GM18505 (cell line): ENCODE measurements around the gene EPB41L4A.
"Not testable (repeated sequence)": the region's sequence is repeated elsewhere in the genome, so short reads cannot be mapped to it uniquely, and the experiment has no call there.

Experiments used
- ATAC-seq: cut with Tn5 transposase; IDR thresholded peaks from one replicate; pipeline ENCODE4 v1.9.1; 2021; ENCODE audit not compliant: unreplicated experiment
- POLR2A ChIP-seq: IDR thresholded peaks from 4 replicates; pipeline ENCODE4 v1.6.1; 2011; ENCODE audit warnings: borderline replicate concordance; ENCODE audit not compliant: insufficient read depth, insufficient read length; ENCODE audit errors: extremely low read depth

EPB41L4A gene

GRCh38 chr5:112417931-112418658, 982 bp downstream of the EPB41L4A start:
- no peak for TF ChIP-seq POLR2A
- no peak for ATAC-seq

- no peak for ATAC-seq
- TF ChIP-seq POLR2A: no peak
These were observed 3.5 kb downstream of the EPB41L4A start for GRCh38 chr5:112415552-112415951.

DNA sequence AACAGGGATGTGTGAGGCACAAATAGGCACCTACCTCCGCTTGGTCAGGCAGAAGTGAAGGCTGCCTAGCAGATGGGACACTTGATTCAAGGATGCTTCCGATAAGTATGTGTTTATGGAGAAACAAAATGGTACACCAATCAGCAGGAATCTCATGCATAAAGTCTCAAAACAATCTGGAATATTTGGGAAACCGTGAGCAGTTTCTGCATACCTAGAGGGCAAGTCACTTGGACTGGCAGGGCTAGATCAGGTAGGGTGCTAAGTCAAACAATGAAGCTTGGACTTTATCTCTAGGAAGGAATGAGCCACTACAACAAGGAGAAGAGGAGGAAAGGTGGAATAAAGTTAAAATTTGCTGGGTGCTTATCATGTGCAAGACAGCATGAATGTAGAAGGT, 5.5 kb downstream of the EPB41L4A start:
- no peak for TF ChIP-seq POLR2A
- ATAC-seq: no peak

GRCh38 chr5:112412346-112412745, 6.7 kb downstream of the EPB41L4A start:
- TF ChIP-seq POLR2A: no peak
- no peak for ATAC-seq

DNA sequence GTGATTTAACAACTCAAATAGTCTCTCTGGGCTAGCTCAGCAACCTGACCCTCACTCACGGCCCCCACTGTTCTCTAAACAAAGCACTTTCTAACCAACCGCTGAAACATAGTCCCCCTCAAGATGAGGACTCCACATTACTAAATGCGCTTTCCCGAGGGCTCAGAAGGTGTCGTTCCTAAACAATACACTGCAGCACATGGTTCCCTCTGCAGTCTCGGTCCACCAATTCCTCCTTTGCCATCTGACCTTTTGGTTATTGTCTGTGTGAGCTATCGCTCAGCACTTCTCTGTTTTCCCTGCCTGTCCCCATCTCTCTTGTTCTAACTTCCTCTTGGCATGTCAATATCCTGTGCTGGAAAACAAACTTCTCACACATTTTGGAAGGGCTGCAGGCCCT, 7.2 kb downstream of the EPB41L4A start:
- no peak for TF ChIP-seq POLR2A
- ATAC-seq: no peak

DNA sequence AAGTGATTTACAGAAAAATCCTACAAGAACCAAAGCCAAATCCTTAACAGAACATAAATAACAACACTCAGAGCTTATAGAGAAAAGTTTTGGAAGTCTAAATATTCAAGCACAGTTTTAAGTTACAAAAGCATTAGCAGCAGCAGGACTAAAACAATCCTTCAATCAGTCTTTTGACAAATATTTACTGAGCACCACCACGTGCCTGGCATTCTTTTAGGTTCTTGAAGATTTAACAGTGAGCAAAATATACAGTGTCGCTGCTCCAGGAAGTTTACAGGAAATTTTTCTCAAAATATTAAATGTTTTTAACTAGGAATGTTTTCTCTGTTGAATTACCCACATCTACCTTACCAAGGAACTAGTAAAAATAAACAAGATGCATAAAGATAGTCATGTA, 11.4 kb downstream of the EPB41L4A start:
- TF ChIP-seq POLR2A: no peak
- no peak for ATAC-seq

GRCh38 chr5:112407240-112407639, 11.8 kb downstream of the EPB41L4A start:
- no peak for TF ChIP-seq POLR2A
- ATAC-seq: no peak

- no peak for ATAC-seq
These were observed 16.0 kb downstream of the EPB41L4A start for GRCh38 chr5:112403069-112403468.

GRCh38 chr5:112401924-112402323, 17.2 kb downstream of the EPB41L4A start:
- ATAC-seq: no peak
- no peak for TF ChIP-seq POLR2A

More at GRCh38 chr5:112403069-112403468, 16.0 kb downstream of the EPB41L4A start:
- no peak for TF ChIP-seq POLR2A

DNA sequence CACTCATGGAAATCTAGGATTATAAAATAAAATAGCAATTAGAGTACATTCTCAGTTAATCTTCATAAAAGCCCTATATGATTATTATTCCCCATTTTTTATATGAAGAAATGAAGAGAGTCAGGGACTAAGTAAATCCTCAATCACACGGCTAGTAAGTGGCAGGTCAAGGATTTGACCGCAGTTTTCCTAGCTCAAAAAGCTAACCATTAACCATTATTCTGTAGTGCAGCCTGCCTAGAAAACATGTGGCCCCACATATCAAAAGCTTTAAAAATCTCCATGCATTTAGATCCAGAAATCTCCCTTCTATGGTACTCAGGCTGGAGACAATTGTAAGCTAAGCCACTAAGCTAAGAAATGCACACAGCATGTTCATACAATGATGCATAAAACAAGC, 21.4 kb downstream of the EPB41L4A start:
- ATAC-seq: no peak
- no peak for TF ChIP-seq POLR2A

- no peak for TF ChIP-seq POLR2A
- no peak for ATAC-seq
These were observed 22.6 kb downstream of the EPB41L4A start for GRCh38 chr5:112396430-112396829.

DNA sequence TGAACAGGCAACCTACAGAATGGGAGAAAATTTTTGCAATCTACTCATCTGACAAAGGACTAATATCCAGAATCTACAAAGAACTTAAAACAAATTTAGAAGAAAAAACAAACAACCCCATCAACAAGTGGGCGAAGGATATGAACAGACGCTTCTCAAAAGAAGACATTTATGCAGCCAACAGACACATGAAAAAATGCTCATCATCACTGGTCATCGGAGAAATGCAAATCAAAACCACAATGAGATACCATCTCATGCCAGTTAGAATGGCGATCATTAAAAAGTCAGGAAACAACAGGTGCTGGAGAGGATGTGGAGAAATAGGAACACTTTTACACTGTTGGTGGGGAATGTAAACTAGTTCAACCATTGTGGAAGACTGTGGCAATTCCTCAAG, 23.8 kb downstream of the EPB41L4A start:
- not testable (repeated sequence) for ATAC-seq

DNA sequence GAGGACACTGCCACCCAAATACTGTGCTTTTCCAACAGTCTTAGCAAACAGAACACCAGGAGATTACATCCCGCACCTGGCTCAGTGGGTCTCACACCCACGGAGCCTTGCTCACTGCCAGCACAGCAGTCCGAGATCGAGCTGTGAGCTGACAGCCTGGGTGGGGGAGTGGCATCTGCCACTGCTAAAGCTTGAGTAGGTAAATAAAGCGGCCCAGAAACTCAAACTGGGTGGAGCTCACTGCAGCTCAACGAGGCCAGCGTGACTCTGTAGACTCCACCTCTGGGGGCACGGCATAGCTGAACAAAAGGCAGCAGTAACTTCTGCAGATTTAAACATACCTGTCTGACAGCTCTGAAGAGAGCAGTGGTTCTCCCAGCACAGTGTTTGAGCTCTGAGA, 28.8 kb downstream of the EPB41L4A start:
- ATAC-seq: no peak
- no peak for TF ChIP-seq POLR2A

GRCh38 chr5:112388739-112389138, 30.3 kb downstream of the EPB41L4A start:
- TF ChIP-seq POLR2A: no peak
- no peak for ATAC-seq

DNA sequence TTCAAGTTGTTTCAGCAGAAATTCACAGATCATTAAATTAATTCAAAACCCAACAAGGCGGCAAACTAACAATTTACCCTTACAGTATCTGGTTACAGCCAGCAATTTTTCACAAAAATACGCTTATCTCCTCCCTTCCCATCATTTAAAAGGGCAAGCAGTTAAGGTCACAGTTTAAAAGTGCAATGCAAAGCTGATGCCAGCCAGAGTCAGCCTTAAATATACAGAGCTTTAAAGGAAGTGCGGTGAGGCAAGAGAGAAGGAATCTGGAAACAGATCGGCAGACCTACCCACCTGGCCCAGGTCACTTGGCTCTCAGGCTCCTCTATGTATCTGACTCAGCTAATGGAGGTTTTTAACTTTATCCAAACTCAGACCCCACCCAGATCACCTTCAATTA, 31.0 kb downstream of the EPB41L4A start:
- TF ChIP-seq POLR2A: no peak
- ATAC-seq: no peak

GRCh38 chr5:112386766-112387165, 32.3 kb downstream of the EPB41L4A start:
- no peak for TF ChIP-seq POLR2A
- ATAC-seq: no peak

- no peak for ATAC-seq
- TF ChIP-seq POLR2A: no peak
These were observed 33.1 kb downstream of the EPB41L4A start for GRCh38 chr5:112385969-112386368.
